Neural crest cell (in vitro differentiated cells): ENCODE measurements around the gene ZNF277. TPM values are rescaled to one million over a fixed set of nuclear protein-coding genes. Genes with fewer than 3 reads are reported as not detected.
A peak's percentile ranks its signal among the peaks of the same experiment; 100 is the strongest.

Experiments
- DNase-seq: peaks from one replicate; pipeline ENCODE4 v3.0.0; 2021; ENCODE audit warnings: low read depth, mixed read lengths, low spot score
- H3K27ac Mint-ChIP-seq: one replicate; pipeline ENCODE4 v1.8.0; 2021; ENCODE audit warnings: mild to moderate bottlenecking, mixed read lengths; ENCODE audit not compliant: unreplicated experiment
- H3K27me3 Mint-ChIP-seq: 2 replicates; pipeline ENCODE4 v1.8.0; 2021; ENCODE audit warnings: low read depth, mild to moderate bottlenecking, mixed read lengths
- H3K36me3 Mint-ChIP-seq: 2 replicates; pipeline ENCODE4 v1.8.0; 2021; ENCODE audit warnings: low read depth, mild to moderate bottlenecking, mixed read lengths
- H3K4me1 Mint-ChIP-seq: 2 replicates; pipeline ENCODE4 v1.8.0; 2021; ENCODE audit warnings: mixed read lengths
- H3K4me3 Mint-ChIP-seq: one replicate; pipeline ENCODE4 v1.8.0; 2021; ENCODE audit warnings: mild to moderate bottlenecking, mixed read lengths
- H3K9me3 Mint-ChIP-seq: 2 replicates; pipeline ENCODE4 v1.8.0; 2021; ENCODE audit warnings: mixed read lengths
- CTCF ChIP-seq: fragments of 200-600 bp; sonication (generic); conservative IDR thresholded peaks from 2 replicates; pipeline ENCODE4 v1.5.0; 2021; ENCODE audit warnings: antibody characterized with exemption, mild to moderate bottlenecking
- total RNA-seq: library from RNA; stranded (reverse); gene quantifications from 2 replicates; pipeline ENCODE4 v1.2.1, GENCODE V29; 2021

The ZNF277 gene
- total RNA-seq, 1 donor from 2014 or later, result 20.2 TPM

GRCh38 chr7:112254156-112254555, 47.7 kb downstream of the ZNF277 start:
- peaks cover 12% of the 10 kb centered on the region for H3K27me3 Mint-ChIP-seq
- no peaks in the 10 kb centered on the region for H3K9me3 Mint-ChIP-seq
- no peak for TF ChIP-seq CTCF
- H3K4me3 Mint-ChIP-seq, result no peak overlapping the region
- no peaks in the 10 kb centered on the region for H3K36me3 Mint-ChIP-seq
- no peak overlapping the region for H3K27ac Mint-ChIP-seq
- peaks cover 31% of the 10 kb centered on the region for H3K4me1 Mint-ChIP-seq
- no peak for DNase-seq

GRCh38 chr7:112254709-112255387, 48.4 kb downstream of the ZNF277 start:
- DNase-seq, result no peak
- H3K4me3 Mint-ChIP-seq, result no peak overlapping the region
- H3K9me3 Mint-ChIP-seq, result no peaks in the 10 kb centered on the region
- H3K4me1 Mint-ChIP-seq, result peaks cover 31% of the 10 kb centered on the region
- H3K27ac Mint-ChIP-seq, result no peak overlapping the region
- no peaks in the 10 kb centered on the region for H3K36me3 Mint-ChIP-seq
- TF ChIP-seq CTCF, result no peak
- H3K27me3 Mint-ChIP-seq, result peaks cover 9% of the 10 kb centered on the region

GRCh38 chr7:112255388-112255720, 48.9 kb downstream of the ZNF277 start:
- Mint-ChIP-seq H3K27me3 (peaks cover 6% of the 10 kb centered on the region), H3K36me3 (no peaks in the 10 kb centered on the region), H3K4me3 (no peak overlapping the region), H3K9me3 (no peaks in the 10 kb centered on the region), H3K4me1 (peaks cover 31% of the 10 kb centered on the region), H3K27ac (no peak overlapping the region)
- TF ChIP-seq CTCF, result no peak
- no peak for DNase-seq

- Mint-ChIP-seq H3K4me1 (peaks cover 28% of the 10 kb centered on the region), H3K4me3 (no peak overlapping the region)
- TF ChIP-seq CTCF, result no peak
Observed at GRCh38 chr7:112257073-112257472, 50.6 kb downstream of the ZNF277 start.

GRCh38 chr7:112260911-112261310, 54.4 kb downstream of the ZNF277 start:
- H3K27ac Mint-ChIP-seq, result no peak overlapping the region
- no peaks in the 10 kb centered on the region for H3K36me3 Mint-ChIP-seq
- DNase-seq, result no peak
- H3K4me3 Mint-ChIP-seq, result no peak overlapping the region
- no peak for TF ChIP-seq CTCF
- peaks cover 4% of the 10 kb centered on the region for H3K4me1 Mint-ChIP-seq
- H3K27me3 Mint-ChIP-seq, result no peaks in the 10 kb centered on the region
- no peaks in the 10 kb centered on the region for H3K9me3 Mint-ChIP-seq

More at GRCh38 chr7:112257073-112257472, 50.6 kb downstream of the ZNF277 start:
- no peak for DNase-seq
- Mint-ChIP-seq H3K9me3 (no peaks in the 10 kb centered on the region), H3K27ac (peak overlapping the region; percentile 62), H3K36me3 (no peaks in the 10 kb centered on the region), H3K27me3 (no peaks in the 10 kb centered on the region)
